ENCODE data around the gene NECAP2. TPM values are rescaled to one million over a fixed set of nuclear protein-coding genes. Genes with fewer than 3 reads are reported as not detected.
"Not testable (repeated sequence)": the region's sequence is repeated elsewhere in the genome, so short reads cannot be mapped to it uniquely, and the experiment has no call there.

NECAP2 gene
- polyA plus RNA-seq, 3 donors, result 78.9 to 223 (median 183) TPM

DNA sequence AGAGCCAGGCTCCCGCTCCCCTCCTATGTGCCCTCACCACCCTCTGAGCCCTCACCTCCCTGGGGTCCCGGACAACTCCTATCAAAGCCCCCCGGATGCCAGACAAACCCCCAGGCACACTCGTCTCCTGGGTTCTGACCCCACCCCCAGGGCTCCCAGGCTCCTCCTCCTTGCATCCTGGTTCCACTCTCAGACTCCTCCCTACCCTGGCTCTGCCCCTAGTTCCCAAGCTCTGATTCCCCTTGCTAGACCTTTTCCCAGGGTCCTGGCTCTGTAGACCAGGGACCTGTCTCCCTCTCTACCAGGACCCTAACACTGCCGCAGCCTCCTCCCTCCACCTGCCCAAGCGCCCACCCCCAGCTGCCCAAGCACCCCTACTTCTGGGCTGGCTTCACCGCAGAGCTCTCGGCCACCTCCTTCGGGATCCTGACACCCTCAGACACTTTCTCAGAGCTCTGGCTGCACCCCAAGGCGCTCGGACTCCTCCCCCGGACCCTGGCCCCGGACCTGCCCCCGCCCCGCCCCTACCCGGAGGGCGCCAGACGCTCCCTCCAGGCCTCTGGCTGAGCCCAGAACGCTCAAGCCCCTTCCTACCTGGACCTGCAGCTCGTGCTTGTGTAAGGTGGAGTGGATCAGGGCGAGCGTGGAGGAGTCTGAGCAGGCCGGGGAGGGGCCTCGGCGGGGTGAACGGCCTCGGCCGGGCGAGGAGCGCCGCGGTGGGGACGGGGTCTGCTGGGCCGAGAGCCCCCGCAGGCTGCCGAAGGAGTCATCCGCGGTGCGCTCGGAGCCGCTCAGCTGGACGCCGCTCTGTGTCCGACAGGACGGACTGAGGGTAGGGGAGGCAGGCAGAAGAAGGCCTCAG, 43.3 kb downstream of the NECAP2 start:
- H3K9ac ChIP-seq (ENCODE audit: insufficient read depth, low read length, poor library complexity, severe bottlenecking); H3K4me1 Mint-ChIP-seq; H2AFZ ChIP-seq (ENCODE audit: insufficient read depth, low read depth, low read length, poor library complexity, severe bottlenecking); H3K79me2 ChIP-seq (ENCODE audit: insufficient read depth, low read length); H3K4me3 Mint-ChIP-seq; H3K27ac Mint-ChIP-seq; H3K27me3 Mint-ChIP-seq (ENCODE audit: low read depth in 3 of 3); H3K4me3 ChIP-seq (replicated peaks in 1 of 3; ENCODE audit: low read depth in 2 of 3, low read length in 3 of 3); DNase-seq; H3K27ac ChIP-seq (ENCODE audit: low read depth in 1 of 2, low read length in 2 of 2); H3K4me1 ChIP-seq (ENCODE audit: control insufficient read depth in 1 of 2, insufficient read depth in 2 of 2, low read length in 2 of 2); H3K4me2 ChIP-seq (replicated peaks; ENCODE audit: extremely low read depth, low read length, poor library complexity, severe bottlenecking); intact Hi-C loops (cut with micrococcal nuclease); H4K20me1 ChIP-seq (ENCODE audit: insufficient read depth, low read length); H3K9me3 Mint-ChIP-seq; H3K9me3 ChIP-seq (replicated peaks in 1 of 2; ENCODE audit: control insufficient read depth in 1 of 2, insufficient read depth in 1 of 2, low read length in 2 of 2); H3K27me3 ChIP-seq (ENCODE audit: control insufficient read depth in 2 of 2, insufficient read depth in 2 of 2, low read length in 2 of 2): not testable (repeated sequence)
- peaks cover 18 to 34% of the 10 kb centered on the region in 2 donors for H3K36me3 Mint-ChIP-seq
- H3K36me3 ChIP-seq (replicated peaks in 1 of 2; ENCODE audit: control insufficient read depth in 1 of 2, insufficient read depth in 2 of 2, low read length in 2 of 2), result peaks cover 6 to 17% of the 10 kb centered on the region in 2 donors
- 95% methylated on average over 30 of the region's 45 CpGs for WGBS (ENCODE audit: insufficient coverage)

DNA sequence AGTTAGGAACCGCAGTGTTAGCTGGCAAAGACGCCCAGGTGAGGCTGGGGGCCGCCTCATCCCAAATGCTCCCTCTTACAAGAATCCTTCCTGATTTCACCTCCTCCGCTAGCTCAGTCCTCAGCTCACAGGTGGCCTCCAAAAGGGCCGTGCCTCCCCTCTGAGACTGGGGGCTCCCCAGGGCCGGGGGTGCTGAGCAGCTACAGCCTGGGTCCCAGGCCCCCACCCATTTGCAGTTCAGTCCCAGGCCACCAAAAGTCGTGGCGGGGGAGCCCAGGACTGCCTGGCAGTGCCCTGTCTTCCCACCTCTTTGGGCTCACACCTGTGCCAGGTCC, 43.9 kb downstream of the NECAP2 start:
- TF ChIP-seq, protein P1, sequence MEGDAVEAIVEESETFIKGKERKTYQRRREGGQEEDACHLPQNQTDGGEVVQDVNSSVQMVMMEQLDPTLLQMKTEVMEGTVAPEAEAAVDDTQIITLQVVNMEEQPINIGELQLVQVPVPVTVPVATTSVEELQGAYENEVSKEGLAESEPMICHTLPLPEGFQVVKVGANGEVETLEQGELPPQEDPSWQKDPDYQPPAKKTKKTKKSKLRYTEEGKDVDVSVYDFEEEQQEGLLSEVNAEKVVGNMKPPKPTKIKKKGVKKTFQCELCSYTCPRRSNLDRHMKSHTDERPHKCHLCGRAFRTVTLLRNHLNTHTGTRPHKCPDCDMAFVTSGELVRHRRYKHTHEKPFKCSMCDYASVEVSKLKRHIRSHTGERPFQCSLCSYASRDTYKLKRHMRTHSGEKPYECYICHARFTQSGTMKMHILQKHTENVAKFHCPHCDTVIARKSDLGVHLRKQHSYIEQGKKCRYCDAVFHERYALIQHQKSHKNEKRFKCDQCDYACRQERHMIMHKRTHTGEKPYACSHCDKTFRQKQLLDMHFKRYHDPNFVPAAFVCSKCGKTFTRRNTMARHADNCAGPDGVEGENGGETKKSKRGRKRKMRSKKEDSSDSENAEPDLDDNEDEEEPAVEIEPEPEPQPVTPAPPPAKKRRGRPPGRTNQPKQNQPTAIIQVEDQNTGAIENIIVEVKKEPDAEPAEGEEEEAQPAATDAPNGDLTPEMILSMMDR (IDR thresholded peaks at IDR 0.05), result no peak
- Histone ChIP-seq H3K27ac (ENCODE audit: low read depth in 1 of 2, low read length in 2 of 2) (no peak overlapping the region), H3K4me3 (replicated peaks in 1 of 3; ENCODE audit: low read depth in 2 of 3, low read length in 3 of 3) (no peak overlapping the region), H3K4me1 (ENCODE audit: control insufficient read depth in 1 of 2, insufficient read depth in 2 of 2, low read length in 2 of 2) (no peaks in the 10 kb centered on the region), H3K9me3 (replicated peaks in 1 of 2; ENCODE audit: control insufficient read depth in 1 of 2, insufficient read depth in 1 of 2, low read length in 2 of 2) (no peaks in the 10 kb centered on the region), H2AFZ (ENCODE audit: insufficient read depth, low read depth, low read length, poor library complexity, severe bottlenecking) (no peak overlapping the region), H3K79me2 (ENCODE audit: insufficient read depth, low read length) (no peaks in the 10 kb centered on the region), H3K27me3 (ENCODE audit: control insufficient read depth in 2 of 2, insufficient read depth in 2 of 2, low read length in 2 of 2) (no peaks in the 10 kb centered on the region), H4K20me1 (ENCODE audit: insufficient read depth, low read length) (no peaks in the 10 kb centered on the region), H3K9ac (ENCODE audit: insufficient read depth, low read length, poor library complexity, severe bottlenecking) (no peak overlapping the region), H3K4me2 (replicated peaks; ENCODE audit: extremely low read depth, low read length, poor library complexity, severe bottlenecking) (no peak overlapping the region), H3K36me3 (replicated peaks in 1 of 2; ENCODE audit: control insufficient read depth in 1 of 2, insufficient read depth in 2 of 2, low read length in 2 of 2) (peaks cover 6 to 17% of the 10 kb centered on the region in 2 donors)
- intact Hi-C loops (cut with micrococcal nuclease), result no loop called here
- H3K27me3 Mint-ChIP-seq (ENCODE audit: low read depth in 3 of 3), result peaks cover 0 to 3% (median 0%) of the 10 kb centered on the region in 3 donors
- no peak overlapping the region for H3K4me3 Mint-ChIP-seq
- H3K27ac Mint-ChIP-seq, result no peak overlapping the region
- no peaks in the 10 kb centered on the region for H3K4me1 Mint-ChIP-seq
- H3K36me3 Mint-ChIP-seq, result peaks cover 21 to 36% of the 10 kb centered on the region in 2 donors
- DNase-seq, result no peak
- WGBS (ENCODE audit: insufficient coverage), result 94% methylated on average over 7 of the region's 8 CpGs
- H3K9me3 Mint-ChIP-seq, result peaks cover 0 to 5% (median 0%) of the 10 kb centered on the region in 7 donors

Data from CD14-positive monocyte (primary cell).